D341Med (cell line): ENCODE measurements around the gene ECM2.

Experiments used
- DNase-seq: peaks from one replicate; pipeline ENCODE4 v3.0.0; 2012; ENCODE audit warnings: low spot score

Gene ECM2

GRCh38 chr9:92500725-92501124 is 35.1 kb downstream of the ECM2 start:
- no peak for DNase-seq

DNA sequence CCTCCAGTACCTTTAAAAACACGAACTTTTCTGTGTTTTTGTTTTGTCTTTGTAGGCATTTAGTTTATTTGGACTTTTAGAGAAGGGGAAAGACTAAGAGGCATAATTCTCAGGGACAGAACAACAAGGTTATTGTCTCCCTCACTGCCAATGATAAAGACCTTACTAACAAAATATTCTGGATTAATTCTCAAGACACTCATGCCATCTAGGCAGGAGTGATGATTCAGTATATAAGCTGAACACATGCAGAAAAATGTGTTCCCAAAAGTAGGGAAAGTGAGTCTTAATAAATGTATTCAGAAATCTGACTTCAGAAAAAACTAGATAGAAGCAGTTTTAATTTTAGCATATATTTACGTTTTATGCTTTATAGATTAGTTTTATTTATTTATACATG is 36.1 kb downstream of the ECM2 start:
- DNase-seq: no peak

DNA sequence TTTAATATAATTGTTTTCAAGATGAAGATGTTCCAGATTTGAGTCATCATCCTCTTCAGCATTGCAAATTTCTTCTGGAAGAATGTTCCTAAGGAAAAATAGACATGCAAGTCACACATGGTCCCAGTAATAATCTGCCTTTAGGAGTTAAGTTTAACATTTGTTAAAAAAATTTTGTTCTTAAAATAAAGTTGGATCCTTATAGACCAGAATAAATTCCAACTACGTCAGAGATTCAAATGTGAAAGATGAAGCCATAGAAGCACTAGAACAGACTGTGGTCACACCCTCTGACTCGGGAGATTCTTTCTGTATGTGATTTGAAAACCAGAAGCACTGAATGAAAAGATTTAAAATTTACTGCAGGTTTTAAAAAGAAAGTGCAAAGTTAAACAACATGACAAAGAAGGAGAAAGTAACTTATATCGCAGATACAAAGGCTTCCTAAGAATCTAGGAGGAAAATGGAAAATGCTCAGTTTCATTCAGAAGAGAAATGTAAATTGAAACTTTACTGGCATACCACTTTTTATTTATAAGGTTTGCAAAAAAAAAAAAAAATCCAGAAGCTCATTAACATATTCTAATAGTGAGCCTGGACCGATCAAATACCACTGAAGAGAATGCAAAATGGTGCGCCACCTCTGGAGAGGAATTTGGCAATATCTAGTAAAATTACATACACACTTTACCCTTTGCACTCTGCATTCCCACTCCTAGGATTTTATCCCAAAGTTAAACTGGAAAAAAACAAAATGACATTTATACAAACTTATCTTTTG is 39.2 kb downstream of the ECM2 start:
- DNase-seq: no peak

- DNase-seq: no peak
These were observed 40.9 kb downstream of the ECM2 start for GRCh38 chr9:92494856-92495255.

GRCh38 chr9:92493749-92494387 is 41.9 kb downstream of the ECM2 start:
- no peak for DNase-seq

GRCh38 chr9:92492781-92493401 is 42.9 kb downstream of the ECM2 start:
- DNase-seq: no peak

DNA sequence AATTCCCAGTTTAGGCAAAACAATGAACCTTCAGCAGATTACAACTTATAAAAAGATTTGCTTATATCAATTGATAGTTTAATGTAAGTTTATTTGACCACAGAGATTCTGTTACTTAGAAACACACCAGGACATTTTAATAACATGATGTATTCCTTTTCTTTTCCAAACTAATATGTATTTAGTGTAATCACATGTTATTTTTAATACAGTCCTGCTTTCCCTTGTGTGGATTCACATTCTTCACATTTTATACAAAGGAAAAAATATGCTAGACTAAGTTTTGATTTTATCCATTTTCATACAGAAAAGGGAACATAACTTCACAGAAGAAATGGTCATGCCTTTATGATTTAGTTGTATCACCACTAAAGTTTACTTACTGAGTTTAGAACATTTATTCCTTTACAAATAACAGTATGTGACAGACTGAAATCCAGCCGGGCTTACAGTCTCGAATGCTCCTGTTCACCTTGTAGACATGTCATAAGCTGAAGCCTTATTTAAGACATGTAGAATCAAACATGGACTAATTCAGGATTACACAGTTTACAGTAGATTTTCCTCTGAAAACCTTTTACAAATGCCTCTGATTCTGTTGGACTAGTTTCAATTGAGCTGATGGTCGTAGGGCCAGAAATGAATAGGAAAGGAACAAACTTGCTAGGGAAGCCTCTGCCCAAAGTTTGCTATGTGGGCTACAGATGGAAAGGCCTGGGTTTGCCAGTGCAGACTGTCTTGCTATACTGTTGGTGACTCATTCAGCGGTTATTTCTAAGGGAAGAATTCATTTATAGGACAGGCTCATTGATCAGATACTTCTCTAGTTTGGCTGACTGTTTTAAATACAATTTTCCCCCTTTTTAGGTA is 46.9 kb downstream of the ECM2 start:
- no peak for DNase-seq

DNA sequence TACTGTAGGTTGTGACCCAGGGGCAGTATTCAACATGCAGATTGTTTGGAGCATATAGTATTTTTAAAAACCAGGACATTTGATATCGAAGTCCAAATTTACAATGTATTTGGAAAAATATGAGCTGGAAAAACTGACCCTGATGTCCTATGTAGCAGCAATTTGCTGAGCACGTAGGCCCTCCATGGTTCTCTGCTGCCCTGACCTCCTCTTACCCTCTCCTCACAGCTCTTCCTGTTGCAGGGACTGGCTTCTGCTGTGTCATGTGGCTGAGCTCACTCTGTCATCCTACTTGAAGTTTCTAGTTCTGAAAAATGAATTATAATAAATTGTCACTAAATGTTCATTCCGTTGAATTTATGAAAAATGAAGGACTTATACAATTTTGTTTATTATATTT is 49.4 kb downstream of the ECM2 start:
- DNase-seq: no peak

DNA sequence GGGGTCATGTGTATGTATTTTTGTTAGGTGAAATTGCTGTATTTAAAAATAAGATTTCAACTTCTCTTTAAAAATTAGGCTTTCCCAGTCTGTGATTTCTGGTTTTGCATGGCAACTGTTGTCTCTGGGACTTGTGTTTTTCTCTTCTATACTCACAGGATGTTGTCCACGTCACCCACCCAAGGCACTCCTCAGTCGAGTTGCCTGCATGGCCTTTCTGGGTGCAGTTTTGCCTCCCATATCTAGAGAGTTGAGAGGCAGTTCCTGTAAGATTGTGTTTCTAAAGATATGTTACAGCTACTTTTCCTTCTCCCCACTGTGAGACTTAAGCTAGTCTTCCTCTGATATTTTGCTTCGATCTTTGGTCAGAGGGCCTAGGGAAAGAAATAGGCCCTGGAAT is 51.2 kb downstream of the ECM2 start:
- no peak for DNase-seq

GRCh38 chr9:92483627-92484545 is 51.9 kb downstream of the ECM2 start:
- no peak for DNase-seq

GRCh38 chr9:92482805-92483204 is 53.0 kb downstream of the ECM2 start:
- DNase-seq: no peak

GRCh38 chr9:92482329-92482728 is 53.5 kb downstream of the ECM2 start, which contains the start of gene ASPN:
TSS of gene ASPN (minus strand) at chr9:92482506.
- DNase-seq: no peak

DNA sequence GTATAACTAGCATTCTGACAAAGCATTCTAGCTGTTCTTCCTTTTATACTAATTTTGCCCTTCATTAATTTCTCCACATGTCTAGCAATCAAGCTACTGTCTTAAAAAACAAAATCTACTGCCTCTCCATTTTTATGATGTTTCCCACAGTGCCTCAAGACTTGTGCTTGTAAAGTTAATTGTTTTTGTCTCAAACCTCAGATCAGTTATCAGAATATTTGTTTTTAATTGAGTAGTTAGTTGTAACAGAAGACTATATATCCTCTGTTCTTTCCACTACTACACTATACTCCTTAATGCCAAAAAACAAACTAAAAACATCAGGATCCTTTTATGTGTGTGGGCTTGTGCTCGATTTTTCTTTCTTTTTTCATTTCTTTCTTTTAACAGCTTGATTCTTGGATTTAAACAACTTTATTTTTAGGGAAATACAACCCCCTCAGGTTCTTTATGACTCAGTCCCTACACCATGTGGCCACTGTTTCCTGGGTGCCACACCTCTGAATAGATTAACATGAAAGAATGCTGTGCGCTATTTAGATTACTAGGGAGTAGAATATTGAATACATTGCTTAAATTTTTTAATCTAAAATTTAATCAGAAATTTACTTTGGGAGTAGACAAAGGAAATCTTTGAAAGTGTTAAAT is 54.7 kb downstream of the ECM2 start:
- no peak for DNase-seq

DNA sequence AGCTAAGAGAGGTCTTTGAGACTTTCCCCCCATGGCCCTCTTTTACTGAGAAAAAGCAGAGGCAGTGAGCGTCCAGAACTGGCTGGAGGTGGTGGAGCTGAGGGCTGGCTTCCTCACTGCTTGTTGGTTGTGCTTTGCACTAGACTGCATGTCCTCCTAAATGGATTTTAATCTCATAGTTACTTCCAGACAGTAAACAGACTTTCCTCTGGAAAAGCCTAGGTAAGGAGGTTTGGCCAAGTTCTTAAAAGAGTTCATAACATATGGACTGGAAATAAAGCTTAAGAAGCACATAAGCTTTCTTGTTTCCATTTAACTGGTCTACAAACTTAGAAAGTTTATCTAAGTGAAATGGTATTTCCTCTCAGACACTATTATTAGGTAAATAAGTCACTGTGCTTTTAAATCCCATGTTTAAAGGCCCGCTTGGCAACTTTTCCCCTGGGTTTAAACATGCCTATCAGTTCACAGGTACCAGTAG is 55.5 kb downstream of the ECM2 start:
- no peak for DNase-seq

GRCh38 chr9:92479346-92479745 is 56.4 kb downstream of the ECM2 start:
- DNase-seq: no peak

DNA sequence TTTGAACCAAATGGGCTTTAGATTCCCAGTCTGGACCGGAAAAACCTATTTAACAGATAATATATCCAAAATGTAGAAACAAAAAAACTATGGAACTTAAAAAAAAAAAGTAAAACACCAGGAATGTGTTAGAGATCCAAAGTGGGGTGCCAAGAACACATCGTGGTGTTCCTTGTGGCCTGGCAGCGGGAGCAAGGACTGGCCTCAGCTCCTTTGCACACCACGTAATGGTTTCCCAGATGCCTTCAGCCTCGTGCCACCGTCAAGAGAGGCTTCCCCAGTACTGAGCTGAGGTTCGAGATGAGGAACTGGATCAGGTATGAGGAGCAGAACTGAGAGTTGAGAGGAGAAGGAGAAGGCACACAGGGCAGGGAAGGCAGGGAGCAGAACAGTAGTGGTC is 57.0 kb downstream of the ECM2 start:
- no peak for DNase-seq

GRCh38 chr9:92476962-92477361 is 58.8 kb downstream of the ECM2 start:
- no peak for DNase-seq

DNA sequence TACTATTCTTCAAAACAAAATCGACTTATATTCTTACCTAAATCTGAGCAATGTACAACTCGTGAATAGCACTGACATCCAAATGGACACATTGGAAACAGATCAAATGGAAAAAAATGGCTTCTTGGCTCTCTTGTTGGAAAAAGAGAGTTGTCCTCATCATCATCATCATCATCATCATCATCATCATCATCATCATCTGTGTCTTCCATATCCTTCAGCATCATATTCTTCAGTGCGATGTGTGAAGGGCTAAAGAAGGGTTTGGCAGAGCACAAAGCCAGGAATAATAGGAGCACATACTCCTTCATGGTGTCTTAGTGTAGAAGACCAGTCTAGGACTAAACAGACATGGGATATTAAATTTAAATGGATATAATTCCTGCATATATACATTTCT is 61.2 kb downstream of the ECM2 start:
- no peak for DNase-seq

- DNase-seq: no peak
These were observed 67.6 kb downstream of the ECM2 start for GRCh38 chr9:92468206-92468605.

DNA sequence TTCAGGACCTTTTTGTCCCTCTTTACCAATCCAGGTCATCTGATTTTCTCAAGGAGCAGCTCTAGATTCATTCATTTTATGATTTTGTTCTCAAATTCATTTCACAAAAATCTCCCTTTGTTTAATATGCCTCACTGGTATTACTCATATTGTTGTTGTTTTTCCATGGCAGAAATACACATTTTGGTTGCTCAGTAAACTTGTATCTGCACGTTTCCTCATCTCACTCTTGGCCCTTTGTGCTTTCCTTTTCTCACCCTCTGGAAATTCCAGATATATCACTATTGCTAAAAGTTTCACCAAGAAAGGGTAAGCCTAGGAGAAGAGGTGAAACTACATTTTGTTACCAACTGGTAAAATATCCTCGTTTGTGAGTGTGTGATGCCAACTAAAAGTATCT is 68.3 kb downstream of the ECM2 start:
- no peak for DNase-seq

DNA sequence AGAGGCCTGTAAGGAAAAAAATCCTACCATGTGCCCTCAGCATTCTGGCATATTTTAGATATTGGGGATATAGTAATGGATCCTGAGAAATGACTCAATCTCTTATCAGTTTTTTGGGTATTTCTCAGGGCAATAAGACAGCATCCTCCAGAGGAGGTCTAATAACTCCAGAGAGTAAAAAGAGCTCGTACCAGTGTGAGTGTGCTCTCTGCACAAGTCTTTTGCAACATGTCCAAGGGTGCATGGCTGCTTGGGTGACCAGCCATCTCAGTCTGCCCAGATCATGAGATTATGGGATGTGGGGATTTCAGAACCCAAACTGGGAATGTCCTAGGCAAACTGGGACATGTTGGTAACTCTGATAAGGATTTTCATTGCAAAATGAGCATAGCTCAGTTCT is 68.7 kb downstream of the ECM2 start:
- DNase-seq: no peak
